HCT116 (cell line): ENCODE data around the gene NFKB1. TPM values are rescaled to one million over a fixed set of nuclear protein-coding genes. Genes with fewer than 3 reads are reported as not detected.

Experiments used
- ATAC-seq: fragments of 200-7000 bp; cut with Tn5 transposase; 2 replicates; pipeline ENCODE4 v1.9.1; 2020; ENCODE audit warnings: mild to moderate bottlenecking, moderate library complexity
- BruUV-seq: library from RNA; stranded (reverse); fragments of 400-500 nt; replicated peaks from 2 replicates; lab custom pipeline; 2021; lab: Mats Ljungman, UMichigan
- CTCF ChIA-PET: fragments of 300-600 bp; sonication (Branson Sonifier 250); formaldehyde crosslinking; loops from one replicate; lab custom pipeline; 2021; ENCODE audit warnings: antibody characterized with exemption; lab: Charles Lee
- POLR2A ChIA-PET: fragments of 300-600, 350-600 bp; sonication (Branson Sonifier 250); formaldehyde crosslinking; loops from one replicate; lab custom pipeline; 2021; ENCODE audit warnings: antibody characterized with exemption; lab: Charles Lee
- RAD21 ChIA-PET, 2 experiments: fragments of 300-600 bp; sonication (Branson Sonifier 250); formaldehyde crosslinking; loops; one replicate each; lab custom pipeline; 2023; ENCODE audit warnings: low total read pairs in 2 of 2; ENCODE audit not compliant: uncharacterized antibody in 2 of 2, unreplicated experiment in 2 of 2, low non-redundant PET in 1 of 2; lab: Charles Lee
- DNase-seq: peaks from one replicate; pipeline ENCODE4 v3.0.0-alpha.2; 2010; ENCODE audit warnings: low read depth, low spot score
- H2AFZ ChIP-seq: fragments of 200-600 bp; shearing (Covaris generic), sonication (generic); 2 replicates; pipeline ENCODE4 v1.6.1; 2017; ENCODE audit warnings: low read depth, mixed run types, mixed read lengths, antibody characterized with exemption, low read length; ENCODE audit not compliant: poor library complexity, severe bottlenecking
- H3K27ac ChIP-seq: 2 replicates; pipeline ENCODE4 v1.5.1; 2012; ENCODE audit warnings: low read depth, low read length
- H3K27me3 ChIP-seq: fragments of 200-600 bp; sonication (generic); 2 replicates; pipeline ENCODE4 v1.6.1; 2016; ENCODE audit warnings: mixed run types, low read length, mixed read lengths; ENCODE audit not compliant: insufficient read depth
- H3K36me3 ChIP-seq, 2 experiments: fragments of 200-500 bp in 1 of 2; fragments of 200-600 bp in 1 of 2; sonication (Bioruptor generic) in 1 of 2; sonication (generic) in 1 of 2; 2 replicates each; pipeline versions ENCODE4 v1.5.1 to v1.6.1; 2014 to 2016; ENCODE audit warnings: low read length in 2 of 2, inconsistent platforms in 1 of 2, mixed read lengths in 1 of 2, mixed run types in 1 of 2; ENCODE audit not compliant: insufficient read depth in 2 of 2, control insufficient read depth in 1 of 2
- H3K4me1 ChIP-seq, 2 experiments: fragments of 200-600 bp in 1 of 2; sonication (generic) in 1 of 2; 2 replicates each; pipeline versions ENCODE4 v1.5.1 to v1.6.1; 2012 to 2017; ENCODE audit warnings: low read length in 2 of 2, inconsistent platforms in 1 of 2, mild to moderate bottlenecking in 1 of 2, mixed read lengths in 1 of 2, mixed run types in 1 of 2, moderate library complexity in 1 of 2; ENCODE audit not compliant: insufficient read depth in 2 of 2, control insufficient read depth in 1 of 2
- H3K4me2 ChIP-seq: fragments of 200-600 bp; sonication (generic); 2 replicates; pipeline ENCODE4 v1.6.1; 2017; ENCODE audit warnings: mixed run types, low read length, mixed read lengths
- H3K4me3 ChIP-seq, 2 experiments: fragments of 200-600 bp in 1 of 2; sonication (generic) in 1 of 2; replicated peaks in 1 of 2; 2 replicates each; pipeline ENCODE4 v1.5.1; 2011 to 2016; ENCODE audit warnings: low read length in 2 of 2, control low read depth in 1 of 2, low read depth in 1 of 2, mild to moderate bottlenecking in 1 of 2, mixed read lengths in 1 of 2, mixed run types in 1 of 2
- H3K79me2 ChIP-seq: fragments of 200-600 bp; sonication (generic); 2 replicates; pipeline ENCODE4 v1.6.1; 2017; ENCODE audit warnings: mild to moderate bottlenecking, mixed run types, low read length, moderate library complexity, mixed read lengths; ENCODE audit not compliant: insufficient read depth
- H3K9ac ChIP-seq: fragments of 200-600 bp; sonication (generic); 2 replicates; pipeline ENCODE4 v1.6.1; 2016; ENCODE audit warnings: low read length, mixed read lengths
- H3K9me2 ChIP-seq: fragments of 200-600 bp; sonication (generic), shearing (Covaris generic); 2 replicates; pipeline ENCODE4 v1.6.1; 2017; ENCODE audit warnings: mixed run types, mild to moderate bottlenecking, moderate library complexity; ENCODE audit not compliant: insufficient read depth
- H3K9me3 ChIP-seq, 2 experiments: fragments of 200-500 bp in 1 of 2; fragments of 200-600 bp in 1 of 2; sonication (Bioruptor generic) in 1 of 2; sonication (generic) in 1 of 2; 2 replicates each; pipeline ENCODE4 v1.6.1; 2014 to 2017; ENCODE audit warnings: low read length in 2 of 2, mixed read lengths in 2 of 2, inconsistent platforms in 1 of 2, low read depth in 1 of 2, mild to moderate bottlenecking in 1 of 2, mixed run types in 1 of 2, moderate library complexity in 1 of 2; ENCODE audit not compliant: control insufficient read depth in 1 of 2, insufficient read depth in 1 of 2
- H4K20me1 ChIP-seq: fragments of 200-600 bp; sonication (generic), shearing (Covaris generic); 2 replicates; pipeline ENCODE4 v1.6.1; 2017; ENCODE audit warnings: mixed run types, mild to moderate bottlenecking, moderate library complexity; ENCODE audit not compliant: insufficient read depth
- CBX3 ChIP-seq: IDR thresholded peaks from 2 replicates; pipeline ENCODE4 v1.6.1; 2012; ENCODE audit warnings: low read depth
- CEBPB ChIP-seq: IDR thresholded peaks from 2 replicates; pipeline ENCODE4 v1.6.1; 2012; ENCODE audit warnings: low read depth
- EGR1 ChIP-seq: IDR thresholded peaks from 2 replicates; pipeline ENCODE4 v1.6.1; 2012; ENCODE audit warnings: low read depth
- ELF1 ChIP-seq: IDR thresholded peaks from 2 replicates; pipeline ENCODE4 v1.6.1; 2012; ENCODE audit warnings: low read depth, borderline replicate concordance
- EZH2 ChIP-seq: fragments of 200-600 bp; sonication (generic); IDR thresholded peaks from 2 replicates; pipeline ENCODE4 v1.6.1; 2017; ENCODE audit warnings: antibody characterized with exemption, mixed run types
- POLR2A ChIP-seq: IDR thresholded peaks from 2 replicates; pipeline ENCODE4 v1.7.0; 2011; ENCODE audit warnings: borderline replicate concordance; ENCODE audit not compliant: insufficient read depth, insufficient read length; ENCODE audit errors: extremely low read depth
- POLR2AphosphoS5 ChIP-seq: IDR thresholded peaks from 2 replicates; pipeline ENCODE4 v1.6.1; 2011; ENCODE audit warnings: mild to moderate bottlenecking, low read depth, low read length, moderate library complexity
- SP1 ChIP-seq: IDR thresholded peaks from 2 replicates; pipeline ENCODE4 v1.6.1; 2012; ENCODE audit warnings: low read depth
- SRF ChIP-seq: IDR thresholded peaks from 2 replicates; pipeline ENCODE4 v1.6.1; 2012; ENCODE audit warnings: low read depth
- YY1 ChIP-seq: IDR thresholded peaks from 2 replicates; pipeline ENCODE4 v1.6.1; 2011; ENCODE audit warnings: low read length, low read depth, moderate library complexity, mild to moderate bottlenecking; ENCODE audit not compliant: insufficient replicate concordance; ENCODE audit errors: extremely low read depth
- ZNF274 ChIP-seq: fragments of 200-500 bp; sonication (Bioruptor generic); IDR thresholded peaks from 2 replicates; pipeline ENCODE4 v1.6.1; 2014; ENCODE audit warnings: mild to moderate bottlenecking, low read depth, low read length, inconsistent platforms
- intact Hi-C: fragments of 100-400 bp; cut with micrococcal nuclease; formaldehyde crosslinking; loops from 2 replicates; pipeline ENCODE4 v1.10.0; 2022
- total RNA-seq: library from RNA; stranded (reverse); gene quantifications from one replicate; pipeline ENCODE4 v1.2.1, GENCODE V29; 2021; ENCODE audit not compliant: unreplicated experiment
- TF ChIP-seq, protein P1 (sequence below), 3 experiments: fragments of 200-600 bp in 1 of 3; sonication (generic) in 1 of 3; IDR thresholded peaks in 2 of 3; conservative IDR thresholded peaks in 1 of 3; 2 replicates each; pipeline ENCODE4 v1.5.1; 2012 to 2017; ENCODE audit warnings: low read depth in 2 of 3, low read length in 2 of 3, antibody characterized with exemption in 1 of 3, borderline replicate concordance in 1 of 3, control low read depth in 1 of 3, mild to moderate bottlenecking in 1 of 3, mixed read lengths in 1 of 3, mixed run types in 1 of 3, moderate library complexity in 1 of 3; ENCODE audit not compliant: insufficient read depth in 1 of 3
- TF ChIP-seq, protein P2 (sequence below): IDR thresholded peaks from 2 replicates; pipeline ENCODE4 v1.6.1; 2011; ENCODE audit warnings: mild to moderate bottlenecking, low read length, moderate library complexity; ENCODE audit not compliant: insufficient replicate concordance; ENCODE audit errors: extremely low read depth
- TF ChIP-seq, protein P3 (sequence below): IDR thresholded peaks from 2 replicates; pipeline ENCODE4 v1.6.1; 2012
- TF ChIP-seq, protein P4 (sequence below): IDR thresholded peaks from 2 replicates; pipeline ENCODE4 v1.6.1; 2012

The NFKB1 gene
- total RNA-seq, 1 experiment from 2014 or later, result 29.4 TPM

DNA sequence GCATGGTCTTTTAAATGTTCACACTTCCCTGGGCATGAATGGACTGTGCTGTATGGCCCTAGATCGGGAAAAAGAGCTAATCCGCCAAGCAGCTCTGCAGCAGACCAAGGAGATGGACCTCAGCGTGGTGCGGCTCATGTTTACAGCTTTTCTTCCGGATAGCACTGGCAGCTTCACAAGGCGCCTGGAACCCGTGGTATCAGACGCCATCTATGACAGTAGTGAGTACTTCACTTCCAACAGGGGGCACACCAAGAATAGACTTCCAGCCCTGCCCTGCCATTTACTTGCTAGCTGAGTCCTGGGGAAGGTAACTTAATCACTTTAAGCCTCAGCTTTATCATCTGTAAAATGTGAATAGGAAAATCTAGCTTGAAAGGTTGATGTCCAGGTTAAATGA is 77.7 kb downstream of the NFKB1 start:
- POLR2A ChIA-PET, result no interaction called here
- Histone ChIP-seq H3K4me1 (no peaks in the 10 kb centered on the region), H3K4me3 (no peak overlapping the region), H3K36me3 (peaks cover 0 to 2% of the 10 kb centered on the region in 2 experiments; a peak in 1 of 4 replicates), H3K4me2 (no peak overlapping the region), H3K79me2 (no peaks in the 10 kb centered on the region), H3K27ac (no peak overlapping the region), H4K20me1 (no peaks in the 10 kb centered on the region), H3K27me3 (no peaks in the 10 kb centered on the region), H2AFZ (no peak overlapping the region), H3K9me2 (no peaks in the 10 kb centered on the region), H3K9me3 (no peaks in the 10 kb centered on the region), H3K9ac (no peak overlapping the region)
- TF ChIP-seq, protein P1, sequence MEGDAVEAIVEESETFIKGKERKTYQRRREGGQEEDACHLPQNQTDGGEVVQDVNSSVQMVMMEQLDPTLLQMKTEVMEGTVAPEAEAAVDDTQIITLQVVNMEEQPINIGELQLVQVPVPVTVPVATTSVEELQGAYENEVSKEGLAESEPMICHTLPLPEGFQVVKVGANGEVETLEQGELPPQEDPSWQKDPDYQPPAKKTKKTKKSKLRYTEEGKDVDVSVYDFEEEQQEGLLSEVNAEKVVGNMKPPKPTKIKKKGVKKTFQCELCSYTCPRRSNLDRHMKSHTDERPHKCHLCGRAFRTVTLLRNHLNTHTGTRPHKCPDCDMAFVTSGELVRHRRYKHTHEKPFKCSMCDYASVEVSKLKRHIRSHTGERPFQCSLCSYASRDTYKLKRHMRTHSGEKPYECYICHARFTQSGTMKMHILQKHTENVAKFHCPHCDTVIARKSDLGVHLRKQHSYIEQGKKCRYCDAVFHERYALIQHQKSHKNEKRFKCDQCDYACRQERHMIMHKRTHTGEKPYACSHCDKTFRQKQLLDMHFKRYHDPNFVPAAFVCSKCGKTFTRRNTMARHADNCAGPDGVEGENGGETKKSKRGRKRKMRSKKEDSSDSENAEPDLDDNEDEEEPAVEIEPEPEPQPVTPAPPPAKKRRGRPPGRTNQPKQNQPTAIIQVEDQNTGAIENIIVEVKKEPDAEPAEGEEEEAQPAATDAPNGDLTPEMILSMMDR (IDR thresholded peaks at IDR 0.05 in 2 of 3, conservative IDR thresholded peaks at IDR 0.05 in 1 of 3; ENCODE audit: borderline replicate concordance in 1 of 3, insufficient read depth in 1 of 3, low read depth in 2 of 3, low read length in 2 of 3), result peak in 2 of 3 experiments; percentile 18 to 21; a peak in 1 of 6 replicates
- no peak for TF ChIP-seq POLR2A
- RAD21 ChIA-PET, result no interaction called here
- no TSS peak for BruUV-seq
- no peak for DNase-seq
- ATAC-seq, result peak; percentile 49; the same call in 1 of the 2 replicates
- CTCF ChIA-PET, result interaction anchor here (1.1 to 1.2 kb wide), 2 partner anchors 9 kb away, joined by 3 read pairs; no protein-coding TSS in a partner anchor
- intact Hi-C loops, result no loop called here

DNA sequence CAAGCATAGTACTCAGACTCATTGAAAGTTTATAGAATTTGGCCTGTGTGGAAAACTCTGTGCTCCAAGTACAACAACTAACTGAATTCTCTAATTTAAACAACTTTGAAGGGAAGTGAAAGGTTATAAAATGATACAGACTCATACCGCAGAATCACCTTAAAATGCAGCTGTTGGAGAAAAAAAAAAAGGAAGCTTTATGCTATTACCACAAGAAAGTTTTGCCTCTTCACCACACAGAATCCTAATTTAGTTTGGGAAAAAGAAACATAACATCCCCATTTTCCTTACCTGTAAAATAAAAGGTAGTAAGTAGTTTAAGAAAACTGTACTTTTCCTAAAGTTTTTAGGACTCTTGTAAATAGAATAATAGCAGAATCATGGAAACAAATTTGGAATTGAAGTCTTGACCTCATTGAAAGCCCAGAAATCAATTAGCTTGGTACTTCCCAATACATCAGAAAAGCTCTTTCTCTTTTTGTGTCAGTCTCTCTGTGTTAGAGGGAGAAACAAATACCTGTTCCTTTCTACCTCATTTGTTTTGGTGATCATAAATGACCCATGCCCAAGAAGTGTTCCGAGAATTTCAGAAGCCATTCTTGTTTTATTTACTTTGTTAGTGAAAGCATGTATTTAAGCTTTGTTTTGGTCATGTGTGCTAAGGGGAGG is 78.8 kb downstream of the NFKB1 start:
- no peak overlapping the region for H3K27ac ChIP-seq
- intact Hi-C loops, result no loop called here
- CTCF ChIA-PET, result no interaction called here
- TF ChIP-seq ELF1 (no peak), YY1 (no peak), ZNF274 (no peak), CEBPB (no peak), SRF (no peak), POLR2AphosphoS5 (no peak), EZH2 (no peak), SP1 (no peak), CBX3 (no peak), EGR1 (no peak)
- TF ChIP-seq, protein P2, sequence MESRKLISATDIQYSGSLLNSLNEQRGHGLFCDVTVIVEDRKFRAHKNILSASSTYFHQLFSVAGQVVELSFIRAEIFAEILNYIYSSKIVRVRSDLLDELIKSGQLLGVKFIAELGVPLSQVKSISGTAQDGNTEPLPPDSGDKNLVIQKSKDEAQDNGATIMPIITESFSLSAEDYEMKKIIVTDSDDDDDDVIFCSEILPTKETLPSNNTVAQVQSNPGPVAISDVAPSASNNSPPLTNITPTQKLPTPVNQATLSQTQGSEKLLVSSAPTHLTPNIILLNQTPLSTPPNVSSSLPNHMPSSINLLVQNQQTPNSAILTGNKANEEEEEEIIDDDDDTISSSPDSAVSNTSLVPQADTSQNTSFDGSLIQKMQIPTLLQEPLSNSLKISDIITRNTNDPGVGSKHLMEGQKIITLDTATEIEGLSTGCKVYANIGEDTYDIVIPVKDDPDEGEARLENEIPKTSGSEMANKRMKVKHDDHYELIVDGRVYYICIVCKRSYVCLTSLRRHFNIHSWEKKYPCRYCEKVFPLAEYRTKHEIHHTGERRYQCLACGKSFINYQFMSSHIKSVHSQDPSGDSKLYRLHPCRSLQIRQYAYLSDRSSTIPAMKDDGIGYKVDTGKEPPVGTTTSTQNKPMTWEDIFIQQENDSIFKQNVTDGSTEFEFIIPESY, result no peak
- TF ChIP-seq, protein P3, sequence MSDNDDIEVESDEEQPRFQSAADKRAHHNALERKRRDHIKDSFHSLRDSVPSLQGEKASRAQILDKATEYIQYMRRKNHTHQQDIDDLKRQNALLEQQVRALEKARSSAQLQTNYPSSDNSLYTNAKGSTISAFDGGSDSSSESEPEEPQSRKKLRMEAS, result no peak
- TF ChIP-seq, protein P4, sequence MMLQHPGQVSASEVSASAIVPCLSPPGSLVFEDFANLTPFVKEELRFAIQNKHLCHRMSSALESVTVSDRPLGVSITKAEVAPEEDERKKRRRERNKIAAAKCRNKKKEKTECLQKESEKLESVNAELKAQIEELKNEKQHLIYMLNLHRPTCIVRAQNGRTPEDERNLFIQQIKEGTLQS, result no peak

More for the DNA sequence above, 78.8 kb downstream of the NFKB1 start:
- ATAC-seq (no peak), DNase-seq (no peak)
- no peaks in the 10 kb centered on the region for H3K4me1 ChIP-seq
- ChIA-PET POLR2A (no interaction called here), RAD21 (no interaction called here)
- no peak overlapping the region for H3K9ac ChIP-seq
- no peaks in the 10 kb centered on the region for H3K79me2 ChIP-seq
- H3K4me3 ChIP-seq, result no peak overlapping the region
- no TSS peak for BruUV-seq
- no peak overlapping the region for H3K4me2 ChIP-seq
- H2AFZ ChIP-seq, result no peak overlapping the region
- H3K9me2 ChIP-seq, result no peaks in the 10 kb centered on the region
- H4K20me1 ChIP-seq, result no peaks in the 10 kb centered on the region
- H3K36me3 ChIP-seq, result peaks cover 0 to 2% of the 10 kb centered on the region in 2 experiments; a peak in 1 of 4 replicates
- H3K9me3 ChIP-seq, result no peaks in the 10 kb centered on the region
- H3K27me3 ChIP-seq, result no peaks in the 10 kb centered on the region
